Globus pallidus (tissue), 1 donor: ENCODE results near the gene GRK7.
"Not testable (repeated sequence)": the region's sequence is repeated elsewhere in the genome, so short reads cannot be mapped to it uniquely, and the experiment has no call there.

Experiments
- DNase-seq: peaks from one replicate; pipeline ENCODE4 v3.0.0-alpha.2; 2015; ENCODE audit warnings: low spot score

The GRK7 gene

GRCh38 chr3:141762552-141762951 lies 656 bp upstream of the GRK7 start:
- not testable (repeated sequence) for DNase-seq

- DNase-seq = no peak
Measured at GRCh38 chr3:141764045-141764444, 837 bp downstream of the GRK7 start.

GRCh38 chr3:141764465-141764864 lies 1.3 kb downstream of the GRK7 start:
- no peak for DNase-seq

GRCh38 chr3:141764986-141765385 lies 1.8 kb downstream of the GRK7 start:
- DNase-seq = no peak

- no peak for DNase-seq
Measured at GRCh38 chr3:141767066-141767465, 3.9 kb downstream of the GRK7 start.

- no peak for DNase-seq
Measured at GRCh38 chr3:141769221-141769894, 6.2 kb downstream of the GRK7 start.

DNA sequence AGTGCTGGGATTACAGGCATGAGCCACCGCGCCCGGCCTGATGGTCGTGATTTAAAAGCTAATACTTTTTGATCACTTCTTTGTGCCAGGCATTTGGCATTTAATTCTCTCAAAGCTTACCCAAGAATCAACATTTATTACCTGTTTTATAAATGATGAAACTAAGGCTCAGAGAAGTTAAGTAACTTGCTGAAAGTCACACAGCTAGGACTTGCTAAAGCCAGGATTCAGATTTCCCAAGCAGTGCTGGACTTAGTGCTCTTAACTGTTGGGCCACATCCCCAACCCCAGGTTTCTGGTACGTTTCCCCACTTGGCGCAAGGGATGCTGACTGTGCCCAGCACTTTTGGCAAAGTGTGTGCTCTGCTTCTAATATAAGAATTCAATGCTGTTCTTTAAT lies 10.5 kb downstream of the GRK7 start:
- no peak for DNase-seq

DNA sequence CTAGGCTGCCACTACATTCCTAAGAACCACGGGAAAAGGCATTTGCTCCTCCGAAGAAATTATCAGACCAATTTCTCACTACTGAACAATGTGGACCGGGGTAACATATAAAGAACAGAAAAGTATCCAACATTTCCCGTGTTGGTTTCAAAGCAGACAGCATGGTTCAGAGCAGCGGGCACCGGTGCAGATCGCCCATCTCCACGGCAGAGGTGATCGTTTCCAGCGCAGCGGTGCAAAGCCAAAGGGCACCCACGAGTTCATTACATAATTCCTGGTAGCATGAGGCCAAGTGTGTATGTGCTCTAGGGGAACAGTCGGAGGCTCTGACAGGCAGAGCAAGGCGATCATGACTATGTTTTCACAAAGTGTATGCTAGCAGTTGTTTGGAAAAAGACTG lies 13.2 kb downstream of the GRK7 start:
- DNase-seq = no peak

GRCh38 chr3:141776885-141777284 lies 13.7 kb downstream of the GRK7 start:
- DNase-seq = no peak

DNA sequence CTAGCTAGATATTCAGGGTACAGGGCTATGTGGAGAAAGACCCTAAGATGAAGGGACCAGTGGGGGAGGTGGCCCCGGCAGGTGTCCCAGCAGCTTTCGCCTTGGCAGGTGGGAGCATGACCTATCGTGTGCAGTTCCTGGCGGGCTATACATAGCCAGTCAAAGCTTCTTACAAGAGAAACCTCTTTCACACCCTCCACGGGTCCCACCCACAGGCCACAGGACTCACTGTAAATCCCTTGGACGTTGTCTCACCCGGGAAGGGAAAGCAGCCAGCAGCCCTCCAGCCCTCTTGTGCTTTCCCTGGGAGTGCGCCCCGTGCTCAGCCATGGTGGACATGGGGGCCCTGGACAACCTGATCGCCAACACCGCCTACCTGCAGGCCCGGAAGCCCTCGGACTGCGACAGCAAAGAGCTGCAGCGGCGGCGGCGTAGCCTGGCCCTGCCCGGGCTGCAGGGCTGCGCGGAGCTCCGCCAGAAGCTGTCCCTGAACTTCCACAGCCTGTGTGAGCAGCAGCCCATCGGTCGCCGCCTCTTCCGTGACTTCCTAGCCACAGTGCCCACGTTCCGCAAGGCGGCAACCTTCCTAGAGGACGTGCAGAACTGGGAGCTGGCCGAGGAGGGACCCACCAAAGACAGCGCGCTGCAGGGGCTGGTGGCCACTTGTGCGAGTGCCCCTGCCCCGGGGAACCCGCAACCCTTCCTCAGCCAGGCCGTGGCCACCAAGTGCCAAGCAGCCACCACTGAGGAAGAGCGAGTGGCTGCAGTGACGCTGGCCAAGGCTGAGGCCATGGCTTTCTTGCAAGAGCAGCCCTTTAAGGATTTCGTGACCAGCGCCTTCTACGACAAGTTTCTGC lies 15.0 kb downstream of the GRK7 start:
- DNase-seq = no peak

- DNase-seq = no peak
Measured at GRCh38 chr3:141779667-141780066, 16.5 kb downstream of the GRK7 start.

GRCh38 chr3:141782386-141782932 lies 19.3 kb downstream of the GRK7 start:
- DNase-seq = no peak

DNA sequence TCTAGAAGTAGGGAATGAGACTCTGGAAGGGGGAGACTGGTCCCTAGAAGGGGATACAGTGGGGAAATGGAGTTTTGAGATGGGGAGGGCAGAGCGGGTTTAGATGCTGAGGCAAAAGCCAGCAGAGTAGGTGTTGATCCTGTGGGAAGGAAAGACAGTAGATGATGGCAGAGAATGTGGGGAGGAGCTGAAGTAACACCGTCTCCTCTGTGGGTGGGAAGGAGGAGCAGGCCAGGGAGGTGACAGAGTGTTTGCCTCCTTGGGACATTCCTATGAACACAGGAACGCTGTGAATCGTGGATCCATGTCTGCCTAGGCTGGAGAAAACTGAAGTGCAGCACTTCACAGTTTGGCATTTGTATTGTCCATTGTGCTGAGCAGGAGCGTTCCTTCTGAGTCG lies 20.4 kb downstream of the GRK7 start:
- no peak for DNase-seq

DNA sequence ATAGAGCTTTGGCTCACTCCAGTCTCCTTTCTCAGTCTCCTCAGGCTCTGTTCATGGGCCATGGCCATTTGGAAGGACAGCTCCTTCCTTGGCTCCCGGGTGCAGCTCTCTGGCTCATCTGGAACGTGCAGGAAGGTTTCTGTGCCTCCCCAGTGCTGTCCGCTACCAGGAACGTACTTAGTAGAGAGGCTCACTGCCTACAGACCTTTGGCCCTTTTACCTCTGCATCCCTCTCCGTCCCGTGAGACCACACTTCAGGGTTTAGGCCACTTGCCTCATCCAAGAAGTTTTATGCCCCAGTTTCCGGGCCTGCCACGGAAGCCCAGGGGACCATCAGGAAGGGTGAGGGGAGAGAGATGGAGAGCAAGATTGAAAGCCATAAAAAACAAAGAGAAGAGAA lies 20.9 kb downstream of the GRK7 start:
- no peak for DNase-seq

GRCh38 chr3:141784531-141784930 lies 21.3 kb downstream of the GRK7 start:
- no peak for DNase-seq

GRCh38 chr3:141788149-141788548 lies 24.9 kb downstream of the GRK7 start:
- no peak for DNase-seq

DNA sequence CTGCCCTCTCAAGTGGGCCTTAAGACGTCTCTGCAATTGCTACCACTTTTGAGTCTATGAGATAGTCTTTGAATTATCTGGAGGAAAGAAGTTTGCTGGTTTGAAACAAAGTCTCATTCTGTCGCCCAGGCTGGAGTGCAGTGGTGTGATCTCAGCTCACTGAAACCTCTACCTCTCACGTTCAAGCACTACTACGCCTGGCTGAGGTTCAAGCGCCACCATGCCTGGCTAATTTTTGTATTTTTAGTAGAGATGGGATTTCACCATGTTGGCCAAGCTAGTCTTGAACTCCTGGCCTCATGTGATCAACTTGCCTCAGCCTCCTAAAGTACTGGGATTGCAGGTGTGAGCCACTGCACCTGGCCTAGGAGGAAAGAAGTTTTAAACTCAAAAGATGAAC lies 25.5 kb downstream of the GRK7 start:
- DNase-seq = not testable (repeated sequence)

DNA sequence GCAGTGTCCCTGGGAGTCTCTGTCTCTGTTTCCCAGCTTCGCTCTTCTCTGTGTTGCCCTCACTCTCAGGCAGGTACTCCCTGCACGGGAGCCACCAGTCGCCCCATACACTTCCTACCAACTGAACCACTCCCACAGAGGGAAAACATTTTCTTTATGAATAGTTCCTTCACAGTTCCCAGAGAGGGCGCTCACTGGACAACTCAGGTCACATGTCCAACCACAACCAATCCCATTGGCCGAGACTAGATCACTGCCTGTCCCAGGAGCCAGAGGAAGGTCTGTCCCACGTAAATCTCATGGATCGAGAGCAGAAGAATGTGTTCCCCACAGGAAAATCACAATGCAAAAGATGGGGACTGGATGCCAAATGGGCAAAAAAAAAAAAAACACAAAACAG lies 26.1 kb downstream of the GRK7 start:
- DNase-seq = no peak

- DNase-seq = no peak
Measured at GRCh38 chr3:141790171-141790570, 27.0 kb downstream of the GRK7 start.

DNA sequence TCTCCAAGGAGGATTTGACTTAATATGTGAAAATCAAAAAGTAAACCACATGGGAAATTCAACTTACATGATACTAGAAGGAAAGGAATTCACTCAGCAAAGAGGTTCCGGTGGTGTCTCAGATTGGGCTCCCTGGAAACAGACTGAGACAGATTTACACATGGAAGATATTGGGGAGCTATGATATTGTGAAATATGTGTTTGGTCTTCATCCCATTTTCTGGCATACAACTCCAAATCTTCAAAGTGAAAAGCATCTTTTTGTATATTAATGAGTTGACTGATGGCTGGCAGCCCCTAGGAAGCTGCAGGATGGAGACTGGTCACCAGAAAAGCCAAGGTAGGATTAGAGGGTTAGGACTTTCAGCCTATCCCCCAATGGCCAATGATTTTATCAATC lies 29.3 kb downstream of the GRK7 start:
- no peak for DNase-seq

DNA sequence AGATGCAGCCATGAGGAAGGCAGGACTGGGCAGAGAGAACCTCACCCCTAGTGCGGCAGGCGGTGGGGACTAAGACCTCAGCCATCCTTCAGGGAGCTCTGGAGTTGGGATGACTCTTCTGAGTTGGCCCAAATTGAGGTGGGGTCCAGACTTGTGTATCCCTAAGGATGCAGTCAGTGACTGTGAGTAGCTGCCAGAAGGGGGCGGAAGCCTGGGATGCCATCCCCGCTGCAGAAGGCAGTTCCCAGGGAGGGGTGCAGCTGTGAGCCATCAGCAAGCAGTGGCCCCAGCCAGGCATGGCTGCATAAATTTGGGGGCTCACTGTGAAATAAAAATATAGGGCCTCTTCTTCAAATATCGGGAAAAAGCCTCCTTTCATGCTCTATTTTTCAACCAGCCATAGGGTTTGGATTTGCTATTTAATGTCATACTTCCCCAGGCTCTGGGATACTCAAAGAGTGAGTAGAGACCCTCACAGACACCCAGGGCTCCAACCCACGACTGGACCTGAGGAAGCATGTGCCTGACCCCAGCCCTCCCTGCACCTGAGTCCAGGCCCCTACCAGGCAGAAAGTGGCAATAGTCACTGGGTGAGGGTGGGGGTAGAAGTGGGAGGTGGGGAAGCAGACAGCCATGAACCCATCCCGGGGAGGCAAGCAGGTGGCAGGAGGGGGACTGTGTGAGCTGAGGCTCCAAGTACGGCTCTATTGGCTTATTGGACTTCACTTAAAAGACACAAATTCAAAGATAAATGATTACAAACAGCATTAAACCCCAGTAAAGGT lies 30.5 kb downstream of the GRK7 start:
- DNase-seq = no peak

DNA sequence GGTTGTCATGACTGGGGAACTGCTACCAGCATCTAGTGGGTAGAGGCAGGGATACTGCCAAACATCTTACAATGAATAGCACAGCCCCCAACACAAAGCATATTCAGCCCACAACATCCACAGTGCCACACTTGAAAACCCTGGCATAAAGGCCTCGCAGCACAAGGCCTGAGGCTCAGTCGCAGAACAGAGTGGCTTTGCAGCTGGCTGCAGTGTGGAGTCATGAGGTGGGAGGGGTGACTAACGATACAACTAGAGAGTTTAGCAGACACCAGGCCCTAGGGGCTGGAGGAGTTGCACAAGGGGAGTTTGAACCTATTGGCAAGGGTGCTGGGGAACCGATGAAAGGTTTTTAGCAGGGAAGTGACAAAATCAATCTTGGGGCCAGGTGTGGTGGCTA lies 32.1 kb downstream of the GRK7 start:
- no peak for DNase-seq

- no peak for DNase-seq
Measured at GRCh38 chr3:141795741-141796080, 32.5 kb downstream of the GRK7 start.
